Hepatocyte (in vitro differentiated cells): ENCODE results near the gene LDAH.

Experiments used
- CTCF ChIP-seq: fragments of 200-600 bp; sonication (generic); IDR thresholded peaks from 2 replicates; pipeline ENCODE4 v1.5.1; 2016; ENCODE audit warnings: antibody characterized with exemption, mild to moderate bottlenecking; ENCODE audit not compliant: poor library complexity
- EZH2 ChIP-seq: fragments of 200-600 bp; sonication (generic); IDR thresholded peaks from 2 replicates; pipeline ENCODE4 v1.6.1; 2016; ENCODE audit warnings: antibody characterized with exemption, mild to moderate bottlenecking, borderline replicate concordance
- EZH2phosphoT487 ChIP-seq: fragments of 200-600 bp; sonication (generic); IDR thresholded peaks from one replicate; pipeline ENCODE4 v1.6.1; 2018; ENCODE audit warnings: antibody characterized with exemption, mild to moderate bottlenecking, low read depth, moderate library complexity; ENCODE audit not compliant: unreplicated experiment, severe bottlenecking

GRCh38 chr2:20666005-20666303, 156.9 kb downstream of the LDAH start:
- no peak for TF ChIP-seq CTCF
- TF ChIP-seq EZH2 = no peak
- TF ChIP-seq EZH2phosphoT487 = peak; percentile 29
